Ramos (cell line): ENCODE results near the gene PCYOX1L.

Experiments used
- in situ Hi-C: fragments of 300-500 bp; cut with MboI; formaldehyde crosslinking; loops from one replicate; pipeline ENCODE4 v1.14.3; 2022; ENCODE audit warnings: low sequenced_read_pairs; ENCODE audit not compliant: unreplicated experiment

The PCYOX1L gene

GRCh38 chr5:149364719-149365118, 6.9 kb downstream of the PCYOX1L start:
- in situ Hi-C loops = no loop called here

GRCh38 chr5:149365418-149365817, 7.6 kb downstream of the PCYOX1L start:
- in situ Hi-C loops = no loop called here

DNA sequence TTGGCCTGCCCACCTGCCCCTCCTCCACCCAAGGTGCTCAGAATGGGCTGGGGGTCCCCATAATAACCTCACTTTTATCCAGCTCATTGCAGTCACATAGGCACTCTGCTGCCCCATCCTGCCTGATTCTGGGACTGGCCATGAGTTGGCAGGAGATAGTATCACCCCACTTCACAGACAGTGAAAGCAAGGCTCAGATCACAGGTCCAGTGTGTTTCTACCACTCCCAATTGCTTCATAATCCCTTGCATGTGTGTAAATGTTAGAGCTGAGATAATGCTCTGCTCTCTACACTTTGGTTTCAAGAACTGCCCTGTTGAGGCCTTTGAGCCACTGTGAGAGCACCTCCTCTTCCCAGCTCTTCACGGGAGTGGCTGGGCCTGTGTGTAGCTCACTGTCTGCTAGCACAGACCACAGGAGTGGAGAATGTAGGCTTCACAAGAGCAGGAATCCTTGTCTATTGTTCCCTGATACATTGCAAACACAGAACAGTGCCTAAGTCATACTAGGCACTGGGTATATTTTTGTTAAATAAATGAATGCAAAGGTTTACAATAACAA, 8.4 kb downstream of the PCYOX1L start:
- in situ Hi-C loops = no loop called here

DNA sequence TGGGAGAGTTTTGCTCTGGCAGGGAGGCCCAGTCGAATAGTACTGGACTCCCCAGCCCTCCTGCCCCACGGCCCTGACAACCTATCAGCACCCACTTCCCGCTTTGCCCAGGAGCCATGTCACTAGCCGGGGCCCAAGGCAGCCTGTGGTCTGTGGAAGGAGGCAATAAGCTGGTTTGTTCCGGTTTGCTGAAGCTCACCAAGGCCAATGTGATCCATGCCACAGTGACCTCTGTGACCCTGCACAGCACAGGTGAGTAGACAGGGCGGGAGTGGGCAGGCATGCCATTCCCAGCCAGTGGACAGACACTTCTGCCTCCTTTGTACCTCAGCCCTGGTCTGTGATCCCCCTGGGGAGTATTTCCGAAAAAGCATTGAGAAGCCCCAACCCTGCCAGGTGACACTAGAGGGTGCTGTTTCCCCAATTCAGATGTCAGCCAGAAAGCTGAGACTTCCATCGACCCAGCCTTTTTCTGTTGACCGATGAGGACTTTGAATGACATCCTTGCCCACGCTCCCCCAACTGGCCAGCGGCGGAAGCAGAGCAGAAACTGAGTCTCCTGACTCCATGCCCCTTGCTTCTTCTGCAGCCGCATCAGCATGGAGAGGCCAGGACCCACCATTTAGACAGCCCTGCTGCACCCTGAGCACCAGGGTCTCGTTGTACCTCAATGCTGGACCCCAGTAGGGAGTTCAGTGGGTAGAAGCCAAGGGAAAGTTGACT, 9.6 kb downstream of the PCYOX1L start:
- in situ Hi-C loops = no loop called here

DNA sequence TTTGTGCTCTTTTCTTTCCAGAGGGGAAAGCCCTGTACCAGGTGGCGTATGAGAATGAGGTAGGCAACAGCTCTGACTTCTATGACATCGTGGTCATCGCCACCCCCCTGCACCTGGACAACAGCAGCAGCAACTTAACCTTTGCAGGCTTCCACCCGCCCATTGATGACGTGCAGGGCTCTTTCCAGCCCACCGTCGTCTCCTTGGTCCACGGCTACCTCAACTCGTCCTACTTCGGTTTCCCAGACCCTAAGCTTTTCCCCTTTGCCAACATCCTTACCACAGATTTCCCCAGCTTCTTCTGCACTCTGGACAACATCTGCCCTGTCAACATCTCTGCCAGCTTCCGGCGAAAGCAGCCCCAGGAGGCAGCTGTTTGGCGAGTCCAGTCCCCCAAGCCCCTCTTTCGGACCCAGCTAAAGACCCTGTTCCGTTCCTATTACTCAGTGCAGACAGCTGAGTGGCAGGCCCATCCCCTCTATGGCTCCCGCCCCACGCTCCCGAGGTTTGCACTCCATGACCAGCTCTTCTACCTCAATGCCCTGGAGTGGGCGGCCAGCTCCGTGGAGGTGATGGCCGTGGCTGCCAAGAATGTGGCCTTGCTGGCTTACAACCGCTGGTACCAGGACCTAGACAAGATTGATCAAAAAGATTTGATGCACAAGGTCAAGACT, 10.3 kb downstream of the PCYOX1L start:
- in situ Hi-C loops = no loop called here

- in situ Hi-C loops = loop anchor here (5.0 kb wide), 1 partner anchor 49 kb away; no protein-coding TSS in a partner anchor
Observed at GRCh38 chr5:149370878-149371277, 13.0 kb downstream of the PCYOX1L start.

DNA sequence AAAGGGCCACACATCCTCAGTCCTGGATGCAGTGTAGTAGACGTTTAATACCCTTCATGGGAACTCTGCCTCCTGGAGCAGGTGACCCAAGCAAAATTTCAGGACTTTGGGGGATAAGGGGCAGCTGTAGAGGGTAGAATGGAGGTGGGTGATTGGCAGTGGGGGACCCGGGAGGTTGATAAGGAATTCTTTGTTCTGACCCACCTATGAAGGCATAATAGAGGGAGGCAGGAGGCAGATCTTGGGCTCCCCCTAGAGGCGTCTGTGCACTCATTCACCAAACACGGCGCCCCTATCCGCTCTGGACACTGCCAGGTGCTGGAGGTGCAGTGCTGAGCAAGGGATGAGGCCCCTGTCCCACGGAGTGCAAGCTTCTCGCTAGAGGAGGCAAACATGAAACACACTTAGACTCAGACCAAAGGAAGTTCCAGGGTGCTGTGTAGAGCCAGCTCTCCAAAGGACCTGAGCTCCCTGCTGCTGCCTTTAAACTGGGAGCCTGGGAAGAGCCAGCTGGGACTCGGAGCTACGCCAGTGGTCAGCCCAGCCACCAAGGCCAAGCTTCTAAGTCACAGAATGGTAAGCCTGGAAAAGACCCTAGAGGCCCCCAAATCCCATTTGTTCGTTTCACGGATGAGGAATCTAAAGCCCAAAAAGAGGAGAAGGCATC, 13.6 kb downstream of the PCYOX1L start:
- in situ Hi-C loops = loop anchor here (5.0 kb wide), 1 partner anchor 49 kb away; no protein-coding TSS in a partner anchor

DNA sequence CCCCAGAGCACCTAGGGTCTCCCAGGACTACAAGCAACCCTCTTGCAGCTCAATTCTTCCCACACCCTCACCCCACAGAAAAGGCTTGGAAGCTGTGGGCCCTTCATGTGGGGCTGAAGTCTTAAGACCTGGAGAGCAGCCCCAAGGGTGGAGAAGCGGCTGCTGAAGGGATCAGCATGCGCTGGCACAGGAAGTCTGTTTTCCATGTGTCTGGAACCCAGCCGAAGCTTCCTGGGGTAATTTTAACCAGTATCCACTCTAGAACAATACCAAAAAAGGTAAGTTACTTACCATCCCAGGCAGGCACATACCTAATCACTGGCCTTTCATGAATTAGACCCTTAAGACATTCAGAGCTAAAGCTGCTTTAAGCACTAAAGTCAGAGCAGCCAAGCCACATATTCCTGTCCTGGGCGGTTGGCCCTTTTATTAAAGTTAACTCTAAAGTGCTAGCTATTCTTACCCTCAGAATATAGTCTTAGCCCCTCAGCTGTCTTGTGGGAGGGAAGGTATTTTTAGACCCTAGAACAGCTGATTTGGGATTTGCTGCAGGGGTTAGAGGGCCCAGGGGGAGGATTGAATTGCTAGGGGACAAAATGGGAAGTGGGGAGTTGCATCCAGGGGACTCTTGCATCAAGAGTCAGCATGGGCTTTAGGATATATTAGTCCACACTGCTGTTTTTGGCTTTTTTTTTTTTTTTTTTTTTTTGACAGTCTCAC, 14.4 kb downstream of the PCYOX1L start:
- in situ Hi-C loops = loop anchor here (5.0 kb wide), 1 partner anchor 50 kb away; no protein-coding TSS in a partner anchor

GRCh38 chr5:149372932-149373331, 15.1 kb downstream of the PCYOX1L start:
- in situ Hi-C loops = loop anchor here (5.0 kb wide), 1 partner anchor 51 kb away; no protein-coding TSS in a partner anchor

- in situ Hi-C loops = loop anchor here (5.0 kb wide), 1 partner anchor 52 kb away; no protein-coding TSS in a partner anchor
Observed at GRCh38 chr5:149374303-149374702, 16.5 kb downstream of the PCYOX1L start.

- in situ Hi-C loops = loop anchor here (5.0 kb wide), 1 partner anchor 52 kb away; no protein-coding TSS in a partner anchor
Observed at GRCh38 chr5:149374801-149375200, 17.0 kb downstream of the PCYOX1L start.

- in situ Hi-C loops = no loop called here
Observed at GRCh38 chr5:149375434-149375833, 17.6 kb downstream of the PCYOX1L start.

- in situ Hi-C loops = no loop called here
Observed at GRCh38 chr5:149376104-149376503, 18.3 kb downstream of the PCYOX1L start.

- in situ Hi-C loops = no loop called here
Observed at GRCh38 chr5:149376711-149377447, 19.0 kb downstream of the PCYOX1L start.

DNA sequence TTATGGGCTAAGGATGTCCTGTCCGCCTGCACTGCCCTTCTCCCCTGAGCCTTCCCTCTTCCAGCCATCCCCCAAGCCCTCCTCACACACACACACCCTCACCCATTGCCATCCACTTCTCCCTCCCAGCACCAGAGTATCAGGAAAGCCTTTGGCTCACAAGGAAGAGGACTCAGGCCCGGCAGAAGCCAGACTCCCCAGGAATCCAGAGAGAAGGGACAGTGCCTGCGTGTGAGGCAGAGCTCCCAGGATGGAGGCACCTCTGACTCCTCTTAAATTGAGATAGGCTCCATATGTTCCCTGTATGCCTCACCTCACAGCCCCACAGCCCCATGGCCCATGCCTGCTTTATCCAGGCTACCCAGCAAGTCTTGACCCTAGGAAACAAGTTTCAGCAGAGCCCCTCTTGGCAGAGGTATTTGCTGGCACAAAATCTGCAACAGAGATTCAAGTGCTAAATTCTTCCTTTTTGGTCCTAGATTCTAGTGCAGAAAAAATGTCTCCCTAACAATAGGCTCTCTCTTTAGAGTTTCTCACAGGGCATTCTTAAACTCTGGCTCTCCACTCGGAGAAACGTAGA, 20.5 kb downstream of the PCYOX1L start:
- in situ Hi-C loops = no loop called here

- in situ Hi-C loops = no loop called here
Observed at GRCh38 chr5:149379177-149379761, 21.4 kb downstream of the PCYOX1L start, which contains the start of gene IL17B. IL17B (minus strand) TSS chr5:149379292; CDS start chr5:149379225, 67 bp downstream.

GRCh38 chr5:149379818-149380374, 22.1 kb downstream of the PCYOX1L start:
- in situ Hi-C loops = loop anchor here (10.0 kb wide), 1 partner anchor 185 kb away; no protein-coding TSS in a partner anchor
